GM21515 (cell line): Measurements from ENCODE around the gene ZNF213.

Experiments
- ATAC-seq: cut with Tn5 transposase; IDR thresholded peaks from one replicate; pipeline ENCODE4 v1.9.1; 2021; ENCODE audit not compliant: unreplicated experiment

The ZNF213 gene

DNA sequence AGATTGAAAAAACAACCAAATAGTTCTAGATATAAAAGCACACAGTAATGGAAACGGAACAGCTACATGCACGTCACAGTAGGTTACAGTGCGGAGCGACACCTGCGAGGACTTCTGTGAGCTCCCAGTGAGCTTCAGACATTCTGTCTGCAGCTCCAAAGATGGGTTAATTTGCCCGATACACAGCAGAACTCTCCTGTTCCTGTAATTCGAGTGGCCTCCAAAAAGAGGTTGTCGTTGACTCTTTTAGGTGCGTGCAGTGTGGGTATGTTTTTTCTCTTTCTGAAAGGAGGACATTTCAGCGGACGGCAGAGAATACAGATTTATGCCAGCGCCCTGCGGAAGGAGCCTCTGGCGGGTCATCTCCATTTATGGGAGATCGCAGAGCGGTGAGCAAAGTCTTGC is 56.1 kb downstream of the ZNF213 start:
- ATAC-seq: no peak
